B cell (primary cell): ENCODE data around the gene LAGE3. TPM values are rescaled to one million over a fixed set of nuclear protein-coding genes. Genes with fewer than 3 reads are reported as not detected.

Experiments used
- ATAC-seq: fragments of 200-7000 bp; cut with Tn5 transposase; one replicate; pipeline ENCODE4 v1.10.0; 2021; ENCODE audit warnings: low read depth, mild to moderate bottlenecking, moderate number of reproducible peaks, moderate library complexity
- CTCF ChIA-PET: fragments of 350-600 bp; sonication (Branson Sonifier 250); formaldehyde crosslinking; loops from one replicate; lab custom pipeline; 2021; ENCODE audit warnings: antibody characterized with exemption, inconsistent platforms; lab: Charles Lee
- POLR2A ChIA-PET: fragments of 350-600 bp; sonication (Branson Sonifier 250); formaldehyde crosslinking; loops from one replicate; lab custom pipeline; 2021; ENCODE audit warnings: antibody characterized with exemption; lab: Charles Lee
- DNase-seq: peaks from one replicate; pipeline ENCODE4 v3.0.0; 2013
- H2AFZ ChIP-seq: 2 replicates; pipeline ENCODE4 v1.6.1; 2012; ENCODE audit warnings: mild to moderate bottlenecking, low read depth, low read length; ENCODE audit not compliant: insufficient read depth, poor library complexity, severe bottlenecking
- H3K27ac ChIP-seq, 2 donors: 1 replicate in 1 of 2; 2 replicates in 1 of 2; pipeline ENCODE4 v1.5.1; 2012 to 2013; ENCODE audit warnings: low read length in 2 of 2, mild to moderate bottlenecking in 2 of 2, moderate library complexity in 1 of 2
- H3K27me3 ChIP-seq, 4 experiments: fragments of 200-600 bp in 1 of 4; sonication (generic) in 1 of 4; replicated peaks in 1 of 4; 1 replicate in 2 of 4; 2 replicates in 2 of 4; pipeline versions ENCODE4 v1.6.1 to v1.7.0; 2013 to 2016; ENCODE audit warnings: low read length in 3 of 4, mild to moderate bottlenecking in 2 of 4, mixed read lengths in 1 of 4, moderate library complexity in 1 of 4; ENCODE audit not compliant: insufficient read depth in 4 of 4, control insufficient read depth in 3 of 4; ENCODE audit errors: control extremely low read depth in 1 of 4
- H3K36me3 ChIP-seq, 2 experiments: replicated peaks in 1 of 2; 1 replicate in 1 of 2; 2 replicates in 1 of 2; pipeline versions ENCODE4 v1.6.1 to v1.7.1; 2013; ENCODE audit warnings: low read length in 1 of 2; ENCODE audit not compliant: insufficient read depth in 2 of 2, control insufficient read depth in 1 of 2; ENCODE audit errors: control extremely low read depth in 1 of 2, extremely low read depth in 1 of 2
- H3K4me1 ChIP-seq, 2 donors: fragments of 200-600 bp in 1 of 2; sonication (generic) in 1 of 2; 1 replicate in 1 of 2; 2 replicates in 1 of 2; pipeline versions ENCODE4 v1.5.1 to v1.6.1; 2013 to 2017; ENCODE audit warnings: low read length in 2 of 2; ENCODE audit not compliant: control insufficient read depth in 2 of 2, insufficient read depth in 2 of 2
- H3K4me2 ChIP-seq: replicated peaks from 2 replicates; pipeline ENCODE3; 2012; ENCODE audit warnings: mild to moderate bottlenecking, low read depth, low read length; ENCODE audit not compliant: poor library complexity, severe bottlenecking
- H3K4me3 ChIP-seq, 5 experiments: fragments of 200-600 bp in 1 of 5; sonication (generic) in 1 of 5; 1 replicate in 3 of 5; 2 replicates in 2 of 5; pipeline versions ENCODE4 v1.5.1 to v1.7.0; 2011 to 2016; ENCODE audit warnings: low read length in 4 of 5, mild to moderate bottlenecking in 4 of 5, low read depth in 2 of 5, control low read depth in 1 of 5, moderate library complexity in 1 of 5; ENCODE audit not compliant: insufficient read depth in 1 of 5; ENCODE audit errors: control extremely low read depth in 1 of 5, extremely low read depth in 1 of 5
- H3K79me2 ChIP-seq: fragments of 200-600 bp; sonication (generic); one replicate; pipeline ENCODE4 v1.6.0; 2016; ENCODE audit warnings: low read length; ENCODE audit not compliant: control insufficient read depth, insufficient read depth
- H3K9ac ChIP-seq: fragments of 200-600 bp; sonication (generic); 2 replicates; pipeline ENCODE4 v1.6.1; 2017; ENCODE audit warnings: mild to moderate bottlenecking, low read length, moderate library complexity
- H3K9me3 ChIP-seq, 3 donors: one replicate each; pipeline versions ENCODE4 v1.6.1 to v1.7.1; 2013; ENCODE audit warnings: low read length in 2 of 3; ENCODE audit not compliant: control insufficient read depth in 2 of 3, insufficient read depth in 1 of 3; ENCODE audit errors: control extremely low read depth in 1 of 3
- H4K20me1 ChIP-seq: 2 replicates; pipeline ENCODE4 v1.6.0; 2012; ENCODE audit warnings: mild to moderate bottlenecking, low read length; ENCODE audit not compliant: insufficient read depth, control insufficient read depth, poor library complexity, severe bottlenecking
- H3K27ac Mint-ChIP-seq: one replicate; pipeline ENCODE4 v1.8.0; 2021; ENCODE audit warnings: mixed read lengths
- H3K27me3 Mint-ChIP-seq: one replicate; pipeline ENCODE4 v1.8.0; 2021; ENCODE audit warnings: mixed read lengths
- H3K4me1 Mint-ChIP-seq: one replicate; pipeline ENCODE4 v1.8.0; 2021; ENCODE audit warnings: mixed read lengths
- H3K4me3 Mint-ChIP-seq: one replicate; pipeline ENCODE4 v1.8.0; 2021; ENCODE audit warnings: mixed read lengths
- H3K9me3 Mint-ChIP-seq: one replicate; pipeline ENCODE4 v1.8.0; 2022; ENCODE audit warnings: mixed read lengths; ENCODE audit not compliant: insufficient read depth
- CTCF ChIP-seq: fragments of 200-600 bp; IDR thresholded peaks from one replicate; pipeline ENCODE4 v1.8.0; 2022; ENCODE audit warnings: antibody characterized with exemption, mild to moderate bottlenecking
- EZH2 ChIP-seq: IDR thresholded peaks from 2 replicates; pipeline ENCODE4 v1.6.1; 2012; ENCODE audit warnings: borderline replicate concordance, low read depth, mild to moderate bottlenecking, moderate library complexity, low read length; ENCODE audit not compliant: insufficient read depth, poor library complexity, severe bottlenecking
- WGBS: methylation state at CpG from one replicate; pipeline ENCODE4 v1.1.5; 2013; ENCODE audit warnings: missing lambda C conversion rate; ENCODE audit not compliant: insufficient coverage; 5-methylcytosine and 5-hydroxymethylcytosine counted together
- intact Hi-C: fragments of 100-400 bp; cut with micrococcal nuclease; formaldehyde crosslinking; loops from one replicate; pipeline ENCODE4 v1.10.0; 2022
- polyA plus RNA-seq: library from polyadenylated mRNA; depleted of rRNA; stranded (reverse); fragments of >200 nt; gene quantifications from 2 replicates; pipeline ENCODE4 v1.2.3, GENCODE V29; 2012
- total RNA-seq, 2 donors: library from RNA; stranded (reverse); fragments of 120-200 nt in 1 of 2; gene quantifications; 1 replicate in 1 of 2; 2 replicates in 1 of 2; pipeline versions ENCODE4 v1.2.3 to v1.2.4, GENCODE V29; 2013 to 2022

The LAGE3 gene
- total and polyA plus RNA-seq, 2 donors (not counting 1 experiment from before 2014, with no cell fraction given) = 17.0 to 19.9 TPM

GRCh38 chrX:154458116-154458953 is 20.7 kb downstream of the LAGE3 start, which contains the start of gene PLXNA3:
Gene PLXNA3 (plus strand): TSS chrX:154458281. CDS start chrX:154460184, 1,903 bp downstream.
- Histone ChIP-seq H3K27me3 (no peaks in the 10 kb centered on the region), H3K4me1 (peaks cover 6 to 18% of the 10 kb centered on the region in 2 donors), H2AFZ (peak within 1 kb of the TSS; percentile 68), H3K27ac (peak within 1 kb of the TSS; percentile 24 to 66), H3K36me3 (peaks cover 0 to 5% of the 10 kb centered on the region in 2 experiments), H3K4me2 (peak within 1 kb of the TSS; percentile 85), H3K79me2 (peaks cover 22% of the 10 kb centered on the region), H4K20me1 (no peaks in the 10 kb centered on the region), H3K9me3 (no peaks in the 10 kb centered on the region), H3K4me3 (peak within 1 kb of the TSS; percentile 23 to 69 (median 61)), H3K9ac (peak within 1 kb of the TSS; percentile 64)
- DNase-seq = peak; percentile 86
- under 1% methylated on average over 65 of the region's 88 CpGs for WGBS
- peak within 1 kb of the TSS; percentile 95 for H3K4me3 Mint-ChIP-seq
- ChIA-PET POLR2A (interaction anchor here (0.6 to 2.2 kb wide), 10 partner anchors 15 to 1518 kb away, joined by 3 to 7 read pairs (median 4); partner anchors contain the start of genes LAGE3, RPL10, TAFAZZIN and UBL4A), CTCF (interaction anchor here (1.0 to 2.5 kb wide), 3 partner anchors 18 to 69 kb away, joined by 3 to 8 read pairs (median 3); partner anchors contain the start of gene SLC10A3)
- H3K9me3 Mint-ChIP-seq = no peaks in the 10 kb centered on the region
- H3K4me1 Mint-ChIP-seq = peaks cover 14% of the 10 kb centered on the region
- no peaks in the 10 kb centered on the region for H3K27me3 Mint-ChIP-seq
- TF ChIP-seq EZH2 (no peak), CTCF (no peak)
- ATAC-seq = peak; percentile 79
- peak within 1 kb of the TSS; percentile 96 for H3K27ac Mint-ChIP-seq
- intact Hi-C loops = loop anchor here (5.0 kb wide), 3 partner anchors 34 to 59 kb away; partner anchors contain the start of genes FAM3A, SLC10A3 and TAFAZZIN
